Measurements from ENCODE around the gene WBP4.
"Not testable (repeated sequence)": the region's sequence is repeated elsewhere in the genome, so short reads cannot be mapped to it uniquely, and the experiment has no call there.

The WBP4 gene

DNA sequence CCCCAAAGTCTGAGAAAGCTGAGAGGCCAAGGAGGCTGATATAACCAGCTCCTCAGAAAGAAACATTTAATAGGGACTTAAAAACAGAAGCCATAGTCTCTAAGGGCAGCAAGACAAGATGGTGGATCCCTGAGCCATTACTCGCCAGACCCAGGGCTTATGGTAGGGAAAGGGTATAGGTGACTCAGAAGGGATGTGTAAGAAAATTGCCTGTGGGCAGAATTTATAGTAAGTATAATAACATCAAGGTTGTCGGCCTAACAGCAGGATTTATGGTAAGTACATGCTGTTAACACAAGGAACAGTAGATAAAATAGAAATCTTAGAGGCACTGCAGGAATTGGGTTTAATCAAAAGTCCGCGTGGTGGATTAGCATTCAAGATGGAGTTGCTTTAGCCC lies 56.6 kb downstream of the WBP4 start:
- H3K36me3 ChIP-seq (ENCODE audit: control insufficient read depth, insufficient read depth, low read length), result no peaks in the 10 kb centered on the region
- no peak overlapping the region for H3K4me3 ChIP-seq (ENCODE audit: insufficient read depth, low read depth, low read length, poor library complexity, severe bottlenecking)
- no peaks in the 10 kb centered on the region for H3K4me1 ChIP-seq (ENCODE audit: control insufficient read depth, insufficient read depth, low read length, poor library complexity, severe bottlenecking)
- no peaks in the 10 kb centered on the region for H3K9me3 ChIP-seq (ENCODE audit: control insufficient read depth, low read length)
- DNase-seq, result no peak
- H3K27me3 ChIP-seq (replicated peaks; ENCODE audit: control insufficient read depth, insufficient read depth, low read length, poor library complexity, severe bottlenecking), result no peaks in the 10 kb centered on the region
- H3K27ac ChIP-seq (ENCODE audit: insufficient read depth, low read length, poor library complexity, severe bottlenecking), result no peak overlapping the region

DNA sequence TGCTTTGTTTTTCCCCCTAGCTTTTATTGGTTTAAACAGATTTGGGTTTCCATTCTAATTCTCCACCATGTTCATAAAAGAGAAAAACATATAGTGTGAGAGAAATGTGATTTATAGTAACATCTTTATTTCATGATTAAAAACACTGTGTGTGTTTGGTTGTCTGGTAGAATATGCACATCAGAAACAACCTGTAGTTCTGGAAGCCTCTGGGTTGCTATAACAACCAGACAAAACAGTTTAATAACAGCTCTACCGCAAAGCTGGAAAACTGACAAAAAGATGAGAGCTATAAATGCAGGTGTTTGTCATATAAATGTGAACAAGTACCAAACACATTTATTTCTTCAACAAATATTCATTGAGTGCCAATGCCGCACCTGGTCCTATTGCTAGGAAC lies 61.5 kb downstream of the WBP4 start:
- Histone ChIP-seq H3K4me3 (ENCODE audit: insufficient read depth, low read depth, low read length, poor library complexity, severe bottlenecking) (no peak overlapping the region), H3K36me3 (ENCODE audit: control insufficient read depth, insufficient read depth, low read length) (no peaks in the 10 kb centered on the region), H3K27me3 (replicated peaks; ENCODE audit: control insufficient read depth, insufficient read depth, low read length, poor library complexity, severe bottlenecking) (no peaks in the 10 kb centered on the region), H3K4me1 (ENCODE audit: control insufficient read depth, insufficient read depth, low read length, poor library complexity, severe bottlenecking) (no peaks in the 10 kb centered on the region), H3K9me3 (ENCODE audit: control insufficient read depth, low read length) (no peaks in the 10 kb centered on the region), H3K27ac (ENCODE audit: insufficient read depth, low read length, poor library complexity, severe bottlenecking) (no peak overlapping the region)
- no peak for DNase-seq

- no peak overlapping the region for H3K27ac ChIP-seq (ENCODE audit: insufficient read depth, low read length, poor library complexity, severe bottlenecking)
- no peaks in the 10 kb centered on the region for H3K27me3 ChIP-seq (replicated peaks; ENCODE audit: control insufficient read depth, insufficient read depth, low read length, poor library complexity, severe bottlenecking)
- no peaks in the 10 kb centered on the region for H3K36me3 ChIP-seq (ENCODE audit: control insufficient read depth, insufficient read depth, low read length)
- DNase-seq, result no peak
- no peak overlapping the region for H3K4me3 ChIP-seq (ENCODE audit: insufficient read depth, low read depth, low read length, poor library complexity, severe bottlenecking)
- no peaks in the 10 kb centered on the region for H3K9me3 ChIP-seq (ENCODE audit: control insufficient read depth, low read length)
- H3K4me1 ChIP-seq (ENCODE audit: control insufficient read depth, insufficient read depth, low read length, poor library complexity, severe bottlenecking), result peaks cover 19% of the 10 kb centered on the region
Observed at GRCh38 chr13:41127701-41128100, 66.4 kb downstream of the WBP4 start.

- H3K9me3 ChIP-seq (ENCODE audit: control insufficient read depth, low read length), result no peaks in the 10 kb centered on the region
- H3K27me3 ChIP-seq (replicated peaks; ENCODE audit: control insufficient read depth, insufficient read depth, low read length, poor library complexity, severe bottlenecking), result no peaks in the 10 kb centered on the region
- peak overlapping the region; percentile 1 for H3K4me3 ChIP-seq (ENCODE audit: insufficient read depth, low read depth, low read length, poor library complexity, severe bottlenecking)
- peaks cover 24% of the 10 kb centered on the region for H3K4me1 ChIP-seq (ENCODE audit: control insufficient read depth, insufficient read depth, low read length, poor library complexity, severe bottlenecking)
- no peak overlapping the region for H3K27ac ChIP-seq (ENCODE audit: insufficient read depth, low read length, poor library complexity, severe bottlenecking)
- DNase-seq, result no peak
- no peaks in the 10 kb centered on the region for H3K36me3 ChIP-seq (ENCODE audit: control insufficient read depth, insufficient read depth, low read length)
Observed at GRCh38 chr13:41130356-41130755, 69.0 kb downstream of the WBP4 start.

GRCh38 chr13:41131189-41131588 lies 69.9 kb downstream of the WBP4 start:
- H3K27ac ChIP-seq (ENCODE audit: insufficient read depth, low read length, poor library complexity, severe bottlenecking); H3K9me3 ChIP-seq (ENCODE audit: control insufficient read depth, low read length); H3K36me3 ChIP-seq (ENCODE audit: control insufficient read depth, insufficient read depth, low read length); DNase-seq; H3K27me3 ChIP-seq (replicated peaks; ENCODE audit: control insufficient read depth, insufficient read depth, low read length, poor library complexity, severe bottlenecking): not testable (repeated sequence)
- H3K4me1 ChIP-seq (ENCODE audit: control insufficient read depth, insufficient read depth, low read length, poor library complexity, severe bottlenecking), result peaks cover 24% of the 10 kb centered on the region
- peak overlapping the region; percentile 1 for H3K4me3 ChIP-seq (ENCODE audit: insufficient read depth, low read depth, low read length, poor library complexity, severe bottlenecking)

- Histone ChIP-seq H3K27ac (ENCODE audit: insufficient read depth, low read length, poor library complexity, severe bottlenecking) (peak overlapping the region; percentile 62), H3K4me3 (ENCODE audit: insufficient read depth, low read depth, low read length, poor library complexity, severe bottlenecking) (peak overlapping the region; percentile 75), H3K4me1 (ENCODE audit: control insufficient read depth, insufficient read depth, low read length, poor library complexity, severe bottlenecking) (peaks cover 24% of the 10 kb centered on the region)
- H3K36me3 ChIP-seq (ENCODE audit: control insufficient read depth, insufficient read depth, low read length); DNase-seq; H3K27me3 ChIP-seq (replicated peaks; ENCODE audit: control insufficient read depth, insufficient read depth, low read length, poor library complexity, severe bottlenecking); H3K9me3 ChIP-seq (ENCODE audit: control insufficient read depth, low read length): not testable (repeated sequence)
Observed at GRCh38 chr13:41131660-41132511, 70.6 kb downstream of the WBP4 start.

GRCh38 chr13:41132512-41133152 lies 71.3 kb downstream of the WBP4 start, which contains the start of gene KBTBD6:
Gene KBTBD6 (minus strand): TSS chr13:41132802. CDS start chr13:41132511, 291 bp downstream.
- Histone ChIP-seq H3K4me1 (ENCODE audit: control insufficient read depth, insufficient read depth, low read length, poor library complexity, severe bottlenecking) (peaks cover 24% of the 10 kb centered on the region), H3K4me3 (ENCODE audit: insufficient read depth, low read depth, low read length, poor library complexity, severe bottlenecking) (peak within 1 kb of the TSS; percentile 75), H3K27ac (ENCODE audit: insufficient read depth, low read length, poor library complexity, severe bottlenecking) (peak within 1 kb of the TSS; percentile 62), H3K36me3 (ENCODE audit: control insufficient read depth, insufficient read depth, low read length) (no peaks in the 10 kb centered on the region), H3K9me3 (ENCODE audit: control insufficient read depth, low read length) (no peaks in the 10 kb centered on the region), H3K27me3 (replicated peaks; ENCODE audit: control insufficient read depth, insufficient read depth, low read length, poor library complexity, severe bottlenecking) (no peaks in the 10 kb centered on the region)
- peak; percentile 83 to 88 (median 88) for DNase-seq
